T-helper 17 cell (primary cell): ENCODE results near the gene THSD7A. TPM values are rescaled to one million over a fixed set of nuclear protein-coding genes. Genes with fewer than 3 reads are reported as not detected.

Experiments
- ATAC-seq: fragments of 150-1000 bp; cut with Tn5 transposase; 2 replicates; pipeline ENCODE4 v1.10.0; 2021; ENCODE audit warnings: mild to moderate bottlenecking, moderate library complexity
- DNase-seq, 3 donors: peaks; one replicate each; pipeline versions ENCODE4 v3.0.0 to v3.0.0-alpha.2; 2020 to 2021
- H3K9me3 ChIP-seq: one replicate; pipeline ENCODE4 v1.7.0; 2013; ENCODE audit warnings: low read length, mild to moderate bottlenecking; ENCODE audit not compliant: control insufficient read depth, poor library complexity, severe bottlenecking
- H3K27ac Mint-ChIP-seq: one replicate; pipeline ENCODE4 v1.8.0; 2022; ENCODE audit warnings: mild to moderate bottlenecking, moderate library complexity, mixed read lengths
- H3K27me3 Mint-ChIP-seq: one replicate; pipeline ENCODE4 v1.8.0; 2022; ENCODE audit warnings: mixed read lengths
- H3K36me3 Mint-ChIP-seq: one replicate; pipeline ENCODE4 v1.8.0; 2022; ENCODE audit warnings: low read depth, mixed read lengths
- H3K4me1 Mint-ChIP-seq: one replicate; pipeline ENCODE4 v1.8.0; 2022; ENCODE audit warnings: mild to moderate bottlenecking, mixed read lengths
- H3K4me3 Mint-ChIP-seq: one replicate; pipeline ENCODE4 v1.8.0; 2022; ENCODE audit warnings: mild to moderate bottlenecking, moderate library complexity, mixed read lengths
- total RNA-seq, 4 donors: library from RNA in 2 of 4; stranded (reverse) in 2 of 4; gene quantifications; one replicate each; pipeline ENCODE4 v1.2.3 and lab custom pipeline; 2022 to 2026

Gene THSD7A
- total RNA-seq, 2 donors from 2014 or later = 0.07 TPM; not detected in 1

DNA sequence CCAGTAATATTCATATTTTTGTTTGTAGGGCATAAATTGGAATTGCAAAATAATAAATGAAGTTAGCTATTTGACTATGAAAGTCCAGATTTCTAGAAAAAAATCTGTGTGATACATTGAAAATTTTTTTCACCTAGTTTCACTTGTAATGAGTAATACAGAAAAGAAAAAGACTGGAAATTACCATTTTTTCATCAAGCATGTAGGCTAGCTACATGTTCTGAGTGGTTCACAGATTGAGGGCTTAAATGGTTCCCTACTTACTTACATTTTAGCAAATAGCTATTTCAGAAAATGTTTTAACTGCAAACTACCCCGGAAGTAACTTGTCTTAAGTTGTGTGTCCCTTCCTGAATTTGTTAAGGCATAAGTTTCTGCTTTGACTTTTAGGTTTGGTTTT, 462.3 kb downstream of the THSD7A start:
- Mint-ChIP-seq H3K4me1 (no peaks in the 10 kb centered on the region), H3K36me3 (no peaks in the 10 kb centered on the region), H3K4me3 (no peak overlapping the region), H3K27me3 (peaks cover 26% of the 10 kb centered on the region), H3K27ac (no peak overlapping the region)
- H3K9me3 ChIP-seq = no peaks in the 10 kb centered on the region
- no peak for ATAC-seq
- no peak for DNase-seq

DNA sequence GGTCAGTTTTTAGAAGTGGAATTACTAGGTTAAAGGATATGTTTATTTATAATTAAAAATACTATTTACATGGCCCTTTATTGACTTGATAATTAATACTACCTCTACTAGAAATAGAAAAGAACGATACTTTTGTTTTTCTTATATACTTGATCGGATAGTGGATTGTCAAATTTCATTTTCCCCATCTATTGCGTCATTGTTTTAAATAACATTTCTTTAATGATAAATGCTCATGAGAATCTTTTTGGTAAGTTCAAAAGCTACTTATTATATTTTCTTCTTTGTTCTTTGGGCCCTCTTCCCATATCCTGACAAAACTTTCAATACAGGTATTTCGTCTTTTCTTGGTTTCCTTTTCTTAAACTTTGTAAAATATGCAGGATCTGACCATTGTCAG, 465.9 kb downstream of the THSD7A start:
- no peak for ATAC-seq
- peaks cover 34% of the 10 kb centered on the region for H3K27me3 Mint-ChIP-seq
- no peaks in the 10 kb centered on the region for H3K36me3 Mint-ChIP-seq
- DNase-seq = no peak
- H3K9me3 ChIP-seq = no peaks in the 10 kb centered on the region
- H3K4me1 Mint-ChIP-seq = no peaks in the 10 kb centered on the region
- H3K27ac Mint-ChIP-seq = no peak overlapping the region
- H3K4me3 Mint-ChIP-seq = no peak overlapping the region

DNA sequence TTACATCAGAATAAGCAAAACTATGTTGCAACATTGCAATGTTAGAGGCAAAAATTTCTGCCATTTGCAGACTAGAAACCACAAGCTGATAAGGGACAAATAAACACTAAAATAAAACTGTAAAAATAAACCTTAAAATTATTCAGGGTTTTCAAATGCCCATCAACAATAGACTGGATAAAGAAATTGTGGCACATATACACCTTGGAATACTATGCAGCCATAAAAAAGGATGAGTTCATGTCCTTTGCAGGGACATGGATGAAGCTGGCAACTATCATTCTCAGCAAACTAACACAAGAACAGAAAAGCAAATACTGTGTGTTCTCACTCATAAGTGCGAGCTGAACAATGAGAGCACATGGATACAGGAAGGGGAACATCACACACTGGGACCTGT, 473.4 kb downstream of the THSD7A start:
- no peaks in the 10 kb centered on the region for H3K9me3 ChIP-seq
- ATAC-seq (no peak), DNase-seq (no peak)
- peaks cover 6% of the 10 kb centered on the region for H3K27me3 Mint-ChIP-seq
- H3K4me1 Mint-ChIP-seq = no peaks in the 10 kb centered on the region
- no peak overlapping the region for H3K4me3 Mint-ChIP-seq
- no peaks in the 10 kb centered on the region for H3K36me3 Mint-ChIP-seq
- H3K27ac Mint-ChIP-seq = no peak overlapping the region

DNA sequence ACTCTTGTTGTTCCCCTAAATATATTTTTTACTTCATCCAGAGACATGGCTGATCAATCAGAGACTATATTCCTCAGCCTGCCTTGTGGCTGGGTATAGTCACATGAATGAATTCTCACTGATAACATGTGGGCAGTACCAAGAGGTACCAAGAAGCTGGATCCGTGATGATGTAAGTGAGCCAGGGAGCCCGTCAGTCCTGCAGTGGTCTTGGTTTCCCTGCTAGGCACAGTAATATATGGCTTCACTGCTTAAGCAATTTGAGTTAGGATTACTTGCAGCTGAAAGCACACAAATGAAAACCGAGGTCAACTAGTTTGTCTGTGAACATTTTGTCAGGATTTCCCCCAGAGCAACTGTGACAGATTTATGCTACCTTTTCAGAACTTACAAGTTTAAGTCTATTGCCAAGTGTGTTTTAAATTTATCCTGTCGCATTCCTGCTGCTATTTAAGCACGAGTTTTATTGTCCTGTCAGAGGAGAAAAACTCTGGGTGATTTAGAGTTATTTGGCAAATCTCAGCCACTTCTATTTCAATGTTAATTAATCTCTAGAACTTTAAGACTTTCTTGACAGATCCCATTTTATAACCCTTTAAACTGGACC, 476.5 kb downstream of the THSD7A start:
- DNase-seq (no peak), ATAC-seq (no peak)
- no peaks in the 10 kb centered on the region for H3K4me1 Mint-ChIP-seq
- no peak overlapping the region for H3K27ac Mint-ChIP-seq
- no peaks in the 10 kb centered on the region for H3K9me3 ChIP-seq
- peaks cover 23% of the 10 kb centered on the region for H3K27me3 Mint-ChIP-seq
- no peak overlapping the region for H3K4me3 Mint-ChIP-seq
- peaks cover 1% of the 10 kb centered on the region for H3K36me3 Mint-ChIP-seq

DNA sequence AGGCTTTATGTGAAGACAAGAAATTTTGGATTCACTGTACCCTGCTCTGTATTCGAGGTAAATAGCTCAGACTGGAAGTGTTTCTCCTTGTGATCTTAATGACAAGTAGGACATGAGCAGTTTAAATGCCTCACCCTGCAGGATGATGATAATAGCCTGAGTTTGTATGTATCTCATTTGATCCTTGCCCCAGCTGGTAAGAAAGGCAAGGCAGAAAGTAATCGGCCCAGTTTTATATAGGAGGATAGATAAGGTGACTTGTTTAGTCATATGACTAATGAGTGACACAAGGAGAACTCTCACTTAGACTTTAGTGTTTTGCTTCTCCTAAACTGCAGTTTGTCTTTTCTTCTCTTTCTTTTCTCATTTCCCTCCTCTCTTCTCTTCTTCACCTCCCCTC, 485.7 kb downstream of the THSD7A start:
- ATAC-seq = no peak
- Mint-ChIP-seq H3K4me3 (no peak overlapping the region), H3K27me3 (peaks cover 24% of the 10 kb centered on the region), H3K27ac (no peak overlapping the region), H3K4me1 (peaks cover 9% of the 10 kb centered on the region), H3K36me3 (peaks cover 2% of the 10 kb centered on the region)
- no peaks in the 10 kb centered on the region for H3K9me3 ChIP-seq
- DNase-seq = no peak

DNA sequence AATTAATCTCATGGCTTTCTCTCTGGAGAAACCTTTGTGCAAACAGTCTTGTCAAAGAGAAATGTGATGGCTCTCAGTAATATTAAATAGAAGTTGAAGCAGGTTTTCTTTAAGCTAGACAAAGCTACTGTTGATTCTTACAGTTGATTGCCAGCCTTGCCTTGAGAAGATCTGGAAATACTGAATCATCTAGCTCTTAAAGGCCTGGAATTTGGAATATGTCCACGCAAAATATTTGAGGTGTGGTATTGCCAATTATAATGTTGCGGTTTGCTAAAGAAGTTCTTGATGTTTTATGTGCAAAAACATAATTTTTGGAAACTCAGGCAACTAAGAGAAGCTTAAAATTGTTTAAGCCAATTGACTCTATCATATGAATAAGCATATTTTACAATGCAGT, 486.4 kb downstream of the THSD7A start:
- H3K27ac Mint-ChIP-seq = no peak overlapping the region
- DNase-seq (no peak), ATAC-seq (no peak)
- peaks cover 27% of the 10 kb centered on the region for H3K27me3 Mint-ChIP-seq
- peaks cover 2% of the 10 kb centered on the region for H3K36me3 Mint-ChIP-seq
- H3K4me1 Mint-ChIP-seq = peaks cover 9% of the 10 kb centered on the region
- H3K9me3 ChIP-seq = no peaks in the 10 kb centered on the region
- H3K4me3 Mint-ChIP-seq = no peak overlapping the region

DNA sequence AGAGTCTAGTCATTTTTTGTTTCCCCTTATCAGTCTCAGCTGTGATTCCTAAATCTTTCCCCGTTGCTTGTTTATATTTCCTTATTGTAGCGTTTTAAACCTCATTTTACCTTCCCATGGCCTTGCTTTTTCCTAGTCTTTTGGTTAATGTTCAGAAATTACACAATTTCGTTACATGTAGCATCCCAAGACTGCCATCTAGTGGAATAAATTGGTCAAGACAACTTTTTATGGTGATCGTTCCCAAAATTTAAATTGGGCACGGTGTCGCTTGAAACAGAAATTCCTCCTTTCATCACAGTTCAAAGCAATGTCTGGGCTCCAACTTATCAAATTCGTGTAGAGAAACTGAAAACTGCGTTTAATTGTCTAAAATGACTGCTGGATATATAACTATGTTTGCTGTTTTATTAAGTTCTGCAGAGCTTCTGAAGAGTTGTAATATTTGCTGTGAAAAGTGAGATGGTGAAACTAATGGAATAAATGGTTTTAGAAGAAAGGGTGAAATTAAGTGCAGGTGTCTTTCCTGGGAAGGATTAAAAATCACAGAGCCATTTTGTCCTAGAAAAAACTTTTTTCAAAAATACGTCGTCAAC, 488.1 kb downstream of the THSD7A start:
- Mint-ChIP-seq H3K4me1 (peaks cover 9% of the 10 kb centered on the region), H3K27me3 (peaks cover 36% of the 10 kb centered on the region), H3K36me3 (no peaks in the 10 kb centered on the region), H3K4me3 (no peak overlapping the region), H3K27ac (no peak overlapping the region)
- ATAC-seq (no peak), DNase-seq (no peak)
- H3K9me3 ChIP-seq = no peaks in the 10 kb centered on the region

DNA sequence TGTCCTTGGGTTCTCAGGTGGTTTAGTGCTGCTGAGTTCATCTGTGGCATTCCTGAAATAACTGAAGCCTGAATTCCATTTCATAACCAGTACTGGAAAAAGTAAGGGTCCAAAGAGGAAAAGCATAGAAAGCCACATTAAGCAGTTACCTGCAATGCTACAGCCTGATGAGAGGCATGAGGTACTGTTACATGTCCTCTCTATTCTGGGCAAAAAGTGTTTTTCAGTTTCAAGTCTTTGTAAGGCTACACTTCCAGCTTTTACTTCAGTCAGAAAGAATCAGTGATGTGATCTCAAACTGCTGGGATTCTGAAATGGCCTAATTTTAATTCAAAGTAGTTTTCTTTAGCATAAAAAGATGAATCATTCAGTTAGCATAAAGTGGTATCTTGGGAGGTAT, 488.9 kb downstream of the THSD7A start:
- Mint-ChIP-seq H3K4me3 (no peak overlapping the region), H3K36me3 (no peaks in the 10 kb centered on the region), H3K4me1 (peaks cover 9% of the 10 kb centered on the region), H3K27ac (no peak overlapping the region), H3K27me3 (peaks cover 34% of the 10 kb centered on the region)
- DNase-seq (no peak), ATAC-seq (no peak)
- no peaks in the 10 kb centered on the region for H3K9me3 ChIP-seq

DNA sequence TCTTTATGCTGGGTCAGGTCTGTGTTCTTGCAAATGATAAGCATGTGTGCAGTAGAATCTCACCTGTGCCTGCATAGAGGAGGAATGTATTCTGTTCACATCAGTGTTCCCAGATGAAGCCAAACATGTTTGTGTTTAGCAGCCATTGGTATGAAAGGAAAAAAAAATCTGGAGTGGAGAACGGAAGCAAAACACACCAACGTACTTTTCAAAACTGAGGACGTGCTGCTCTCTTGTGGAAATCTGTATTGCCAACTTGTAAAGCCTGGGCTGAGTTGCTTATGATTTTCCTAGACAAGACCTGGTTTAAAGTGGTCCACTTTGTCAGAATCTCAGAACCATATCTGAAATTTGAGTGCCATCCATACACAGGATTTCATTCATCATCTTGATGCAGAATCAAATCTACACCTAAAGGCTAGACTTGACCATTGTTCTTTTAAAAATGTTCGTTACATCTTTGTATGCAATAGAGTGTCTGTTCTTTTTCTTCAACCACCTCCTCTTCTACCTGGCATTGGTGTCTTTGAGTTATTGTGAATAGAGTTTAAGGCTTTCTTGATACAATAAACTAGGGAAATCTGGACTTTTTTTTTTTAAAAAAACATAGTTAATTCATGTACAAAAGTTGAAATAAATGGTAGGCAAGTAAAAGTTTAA, 490.6 kb downstream of the THSD7A start:
- Mint-ChIP-seq H3K36me3 (no peaks in the 10 kb centered on the region), H3K4me3 (no peak overlapping the region), H3K27me3 (peaks cover 32% of the 10 kb centered on the region), H3K4me1 (peaks cover 7% of the 10 kb centered on the region), H3K27ac (no peak overlapping the region)
- DNase-seq (no peak), ATAC-seq (no peak)
- no peaks in the 10 kb centered on the region for H3K9me3 ChIP-seq

DNA sequence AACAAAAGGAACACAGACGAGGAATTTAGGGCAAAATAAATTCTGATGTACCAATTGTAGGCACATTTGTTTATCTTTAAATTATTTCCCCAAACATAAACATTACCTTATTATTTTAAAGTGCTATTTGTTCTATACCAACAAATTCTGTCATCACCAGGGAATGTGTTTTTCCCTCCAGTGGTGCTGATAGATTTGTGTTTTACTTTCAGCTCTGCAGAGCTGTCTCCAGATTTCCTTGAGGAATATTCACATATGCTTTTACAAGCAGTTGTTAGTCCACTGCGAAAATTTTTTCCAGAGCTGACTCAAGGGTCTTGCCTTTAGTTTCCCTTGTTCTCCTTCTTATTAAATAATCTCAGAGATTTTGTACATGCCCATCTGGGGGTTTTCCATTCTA, 495.6 kb downstream of the THSD7A start:
- no peaks in the 10 kb centered on the region for H3K9me3 ChIP-seq
- Mint-ChIP-seq H3K36me3 (no peaks in the 10 kb centered on the region), H3K27me3 (peaks cover 31% of the 10 kb centered on the region), H3K4me3 (no peak overlapping the region), H3K27ac (no peak overlapping the region), H3K4me1 (no peaks in the 10 kb centered on the region)
- ATAC-seq (no peak), DNase-seq (no peak)

DNA sequence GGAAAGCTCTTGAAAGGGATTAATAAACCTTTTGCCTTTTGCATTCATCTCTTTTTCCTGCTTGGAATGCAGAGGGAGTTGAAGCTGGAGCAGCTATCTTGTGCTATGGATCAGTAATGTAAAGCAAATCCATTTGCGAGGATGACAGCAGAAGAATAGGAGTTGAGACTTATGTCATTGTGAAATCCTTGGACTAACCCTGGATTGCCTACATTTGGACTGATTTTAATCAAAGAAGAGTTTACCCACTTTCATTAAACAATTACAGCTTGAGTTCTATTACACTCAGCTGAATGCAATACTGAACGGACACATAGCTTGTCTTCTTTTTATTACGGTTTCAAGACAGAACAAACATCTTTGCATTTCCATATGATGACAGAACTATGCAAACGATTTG, 496.1 kb downstream of the THSD7A start:
- Mint-ChIP-seq H3K36me3 (no peaks in the 10 kb centered on the region), H3K4me3 (no peak overlapping the region), H3K4me1 (no peaks in the 10 kb centered on the region), H3K27me3 (peaks cover 28% of the 10 kb centered on the region), H3K27ac (no peak overlapping the region)
- DNase-seq (no peak), ATAC-seq (no peak)
- H3K9me3 ChIP-seq = no peaks in the 10 kb centered on the region

DNA sequence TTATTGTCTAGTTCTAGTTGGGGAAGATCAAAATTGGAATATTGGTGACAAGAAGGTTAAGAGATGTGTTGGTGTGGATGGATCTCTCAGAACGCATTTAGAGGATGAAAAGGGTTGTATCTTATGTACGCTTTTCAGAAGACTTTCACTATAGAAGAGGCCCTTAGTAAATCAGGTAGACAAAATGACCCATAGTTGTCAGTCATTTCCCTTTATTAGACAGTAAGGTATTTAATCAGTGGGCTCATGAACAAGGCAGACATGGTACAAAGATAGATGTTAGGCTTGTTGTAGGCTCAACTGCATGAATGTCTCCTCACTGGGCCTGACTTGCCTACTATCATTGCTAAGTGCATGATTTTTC, 499.2 kb downstream of the THSD7A start:
- Mint-ChIP-seq H3K27ac (no peak overlapping the region), H3K4me1 (no peaks in the 10 kb centered on the region), H3K4me3 (no peak overlapping the region), H3K27me3 (peaks cover 25% of the 10 kb centered on the region), H3K36me3 (no peaks in the 10 kb centered on the region)
- no peak for ATAC-seq
- no peaks in the 10 kb centered on the region for H3K9me3 ChIP-seq
- no peak for DNase-seq

DNA sequence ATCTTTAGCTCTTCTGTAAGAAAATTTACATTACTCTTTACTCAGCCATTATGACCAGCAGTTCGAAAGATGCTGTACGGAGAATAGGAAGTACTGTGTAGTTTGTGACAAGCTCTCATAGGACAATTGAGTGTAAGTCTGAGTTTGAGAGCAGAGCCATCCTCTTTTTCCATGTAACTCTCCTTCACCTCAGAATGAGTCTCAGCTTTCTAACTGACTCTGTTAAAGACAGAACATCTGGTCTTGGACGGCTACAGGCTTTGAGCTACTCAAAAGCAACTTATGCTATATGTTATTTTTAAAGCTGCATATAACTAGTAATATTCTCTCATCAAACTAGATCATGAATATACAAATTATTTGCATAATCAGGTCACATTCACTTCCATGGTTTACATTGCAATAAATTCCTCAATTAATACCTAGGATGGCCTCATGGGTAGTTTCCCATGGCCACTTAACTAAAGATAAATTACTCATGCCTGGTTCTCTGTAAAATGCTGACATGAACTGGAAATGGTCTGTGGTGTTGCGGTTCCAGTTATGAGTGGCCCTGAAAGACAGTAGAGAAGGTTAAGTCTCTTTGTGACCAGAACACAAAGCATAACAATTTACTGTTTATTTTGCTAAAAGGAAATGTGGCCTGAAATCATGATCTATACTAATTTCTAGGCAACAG, 499.7 kb downstream of the THSD7A start:
- Mint-ChIP-seq H3K4me3 (no peak overlapping the region), H3K4me1 (no peaks in the 10 kb centered on the region), H3K27ac (no peak overlapping the region), H3K27me3 (peaks cover 25% of the 10 kb centered on the region), H3K36me3 (no peaks in the 10 kb centered on the region)
- no peaks in the 10 kb centered on the region for H3K9me3 ChIP-seq
- DNase-seq (no peak), ATAC-seq (no peak)
